B cell (primary cell): Measurements from ENCODE around the gene DNAJB8. TPM values are rescaled to one million over a fixed set of nuclear protein-coding genes. Genes with fewer than 3 reads are reported as not detected.
A peak's percentile ranks its signal among the peaks of the same experiment; 100 is the strongest.

Source experiments
- ATAC-seq: fragments of 200-7000 bp; cut with Tn5 transposase; one replicate; pipeline ENCODE4 v1.10.0; 2021; ENCODE audit warnings: low read depth, mild to moderate bottlenecking, moderate number of reproducible peaks, moderate library complexity
- CTCF ChIA-PET: fragments of 350-600 bp; sonication (Branson Sonifier 250); formaldehyde crosslinking; loops from one replicate; lab custom pipeline; 2021; ENCODE audit warnings: antibody characterized with exemption, inconsistent platforms; lab: Charles Lee
- POLR2A ChIA-PET: fragments of 350-600 bp; sonication (Branson Sonifier 250); formaldehyde crosslinking; loops from one replicate; lab custom pipeline; 2021; ENCODE audit warnings: antibody characterized with exemption; lab: Charles Lee
- DNase-seq: peaks from one replicate; pipeline ENCODE4 v3.0.0; 2013
- H2AFZ ChIP-seq: 2 replicates; pipeline ENCODE4 v1.6.1; 2012; ENCODE audit warnings: mild to moderate bottlenecking, low read depth, low read length; ENCODE audit not compliant: insufficient read depth, poor library complexity, severe bottlenecking
- H3K27ac ChIP-seq, 2 donors: 1 replicate in 1 of 2; 2 replicates in 1 of 2; pipeline ENCODE4 v1.5.1; 2012 to 2013; ENCODE audit warnings: low read length in 2 of 2, mild to moderate bottlenecking in 2 of 2, moderate library complexity in 1 of 2
- H3K27me3 ChIP-seq, 4 experiments: fragments of 200-600 bp in 1 of 4; sonication (generic) in 1 of 4; replicated peaks in 1 of 4; 1 replicate in 2 of 4; 2 replicates in 2 of 4; pipeline versions ENCODE4 v1.6.1 to v1.7.0; 2013 to 2016; ENCODE audit warnings: low read length in 3 of 4, mild to moderate bottlenecking in 2 of 4, mixed read lengths in 1 of 4, moderate library complexity in 1 of 4; ENCODE audit not compliant: insufficient read depth in 4 of 4, control insufficient read depth in 3 of 4; ENCODE audit errors: control extremely low read depth in 1 of 4
- H3K36me3 ChIP-seq, 2 experiments: replicated peaks in 1 of 2; 1 replicate in 1 of 2; 2 replicates in 1 of 2; pipeline versions ENCODE4 v1.6.1 to v1.7.1; 2013; ENCODE audit warnings: low read length in 1 of 2; ENCODE audit not compliant: insufficient read depth in 2 of 2, control insufficient read depth in 1 of 2; ENCODE audit errors: control extremely low read depth in 1 of 2, extremely low read depth in 1 of 2
- H3K4me1 ChIP-seq, 2 donors: fragments of 200-600 bp in 1 of 2; sonication (generic) in 1 of 2; 1 replicate in 1 of 2; 2 replicates in 1 of 2; pipeline versions ENCODE4 v1.5.1 to v1.6.1; 2013 to 2017; ENCODE audit warnings: low read length in 2 of 2; ENCODE audit not compliant: control insufficient read depth in 2 of 2, insufficient read depth in 2 of 2
- H3K4me2 ChIP-seq: replicated peaks from 2 replicates; pipeline ENCODE3; 2012; ENCODE audit warnings: mild to moderate bottlenecking, low read depth, low read length; ENCODE audit not compliant: poor library complexity, severe bottlenecking
- H3K4me3 ChIP-seq, 5 experiments: fragments of 200-600 bp in 1 of 5; sonication (generic) in 1 of 5; 1 replicate in 3 of 5; 2 replicates in 2 of 5; pipeline versions ENCODE4 v1.5.1 to v1.7.0; 2011 to 2016; ENCODE audit warnings: low read length in 4 of 5, mild to moderate bottlenecking in 4 of 5, low read depth in 2 of 5, control low read depth in 1 of 5, moderate library complexity in 1 of 5; ENCODE audit not compliant: insufficient read depth in 1 of 5; ENCODE audit errors: control extremely low read depth in 1 of 5, extremely low read depth in 1 of 5
- H3K79me2 ChIP-seq: fragments of 200-600 bp; sonication (generic); one replicate; pipeline ENCODE4 v1.6.0; 2016; ENCODE audit warnings: low read length; ENCODE audit not compliant: control insufficient read depth, insufficient read depth
- H3K9ac ChIP-seq: fragments of 200-600 bp; sonication (generic); 2 replicates; pipeline ENCODE4 v1.6.1; 2017; ENCODE audit warnings: mild to moderate bottlenecking, low read length, moderate library complexity
- H3K9me3 ChIP-seq, 3 donors: one replicate each; pipeline versions ENCODE4 v1.6.1 to v1.7.1; 2013; ENCODE audit warnings: low read length in 2 of 3; ENCODE audit not compliant: control insufficient read depth in 2 of 3, insufficient read depth in 1 of 3; ENCODE audit errors: control extremely low read depth in 1 of 3
- H4K20me1 ChIP-seq: 2 replicates; pipeline ENCODE4 v1.6.0; 2012; ENCODE audit warnings: mild to moderate bottlenecking, low read length; ENCODE audit not compliant: insufficient read depth, control insufficient read depth, poor library complexity, severe bottlenecking
- H3K27ac Mint-ChIP-seq: one replicate; pipeline ENCODE4 v1.8.0; 2021; ENCODE audit warnings: mixed read lengths
- H3K27me3 Mint-ChIP-seq: one replicate; pipeline ENCODE4 v1.8.0; 2021; ENCODE audit warnings: mixed read lengths
- H3K4me1 Mint-ChIP-seq: one replicate; pipeline ENCODE4 v1.8.0; 2021; ENCODE audit warnings: mixed read lengths
- H3K4me3 Mint-ChIP-seq: one replicate; pipeline ENCODE4 v1.8.0; 2021; ENCODE audit warnings: mixed read lengths
- H3K9me3 Mint-ChIP-seq: one replicate; pipeline ENCODE4 v1.8.0; 2022; ENCODE audit warnings: mixed read lengths; ENCODE audit not compliant: insufficient read depth
- CTCF ChIP-seq: fragments of 200-600 bp; IDR thresholded peaks from one replicate; pipeline ENCODE4 v1.8.0; 2022; ENCODE audit warnings: antibody characterized with exemption, mild to moderate bottlenecking
- EZH2 ChIP-seq: IDR thresholded peaks from 2 replicates; pipeline ENCODE4 v1.6.1; 2012; ENCODE audit warnings: borderline replicate concordance, low read depth, mild to moderate bottlenecking, moderate library complexity, low read length; ENCODE audit not compliant: insufficient read depth, poor library complexity, severe bottlenecking
- WGBS: methylation state at CpG from one replicate; pipeline ENCODE4 v1.1.5; 2013; ENCODE audit warnings: missing lambda C conversion rate; ENCODE audit not compliant: insufficient coverage; 5-methylcytosine and 5-hydroxymethylcytosine counted together
- intact Hi-C: fragments of 100-400 bp; cut with micrococcal nuclease; formaldehyde crosslinking; loops from one replicate; pipeline ENCODE4 v1.10.0; 2022
- polyA plus RNA-seq: library from polyadenylated mRNA; depleted of rRNA; stranded (reverse); fragments of >200 nt; gene quantifications from 2 replicates; pipeline ENCODE4 v1.2.3, GENCODE V29; 2012
- total RNA-seq, 2 donors: library from RNA; stranded (reverse); fragments of 120-200 nt in 1 of 2; gene quantifications; 1 replicate in 1 of 2; 2 replicates in 1 of 2; pipeline versions ENCODE4 v1.2.3 to v1.2.4, GENCODE V29; 2013 to 2022

DNAJB8 gene
- total and polyA plus RNA-seq, 2 donors (not counting 1 experiment from before 2014, with no cell fraction given), result not detected

- H3K4me1 Mint-ChIP-seq, result peaks cover 10% of the 10 kb centered on the region
- intact Hi-C loops, result no loop called here
- Histone ChIP-seq H3K4me3 (no peak overlapping the region), H3K4me1 (peaks cover 3 to 4% of the 10 kb centered on the region in 2 donors), H3K27me3 (peaks cover 0 to 33% (median 5%) of the 10 kb centered on the region in 4 experiments), H3K9me3 (peaks cover 0 to 8% (median 0%) of the 10 kb centered on the region in 3 donors), H3K9ac (no peak overlapping the region), H3K79me2 (no peaks in the 10 kb centered on the region), H3K4me2 (no peak overlapping the region), H3K36me3 (no peaks in the 10 kb centered on the region), H4K20me1 (no peaks in the 10 kb centered on the region), H2AFZ (no peak overlapping the region), H3K27ac (no peak overlapping the region)
- 87% methylated on average over 18 of the region's 19 CpGs for WGBS
- H3K27ac Mint-ChIP-seq, result no peak overlapping the region
- peaks cover 37% of the 10 kb centered on the region for H3K27me3 Mint-ChIP-seq
- DNase-seq (no peak), ATAC-seq (no peak)
- TF ChIP-seq CTCF (no peak), EZH2 (no peak)
- ChIA-PET POLR2A (no interaction called here), CTCF (interaction anchor here (0.7 to 3.7 kb wide), 3 partner anchors 10 to 180 kb away, joined by 3 to 29 read pairs (median 3); no protein-coding TSS in a partner anchor)
- H3K4me3 Mint-ChIP-seq, result peak overlapping the region; percentile 37
- no peaks in the 10 kb centered on the region for H3K9me3 Mint-ChIP-seq
These were observed 38.5 kb downstream of the DNAJB8 start for GRCh38 chr3:128427872-128428822.
